Measurements from ENCODE around the gene ST3GAL4. TPM values are rescaled to one million over a fixed set of nuclear protein-coding genes. Genes with fewer than 3 reads are reported as not detected.

The ST3GAL4 gene
- total RNA-seq, 6 experiments from 2014 or later = 25.9 to 34.6 (median 30.0) TPM

GRCh38 chr11:126415669-126416420 is 60.4 kb downstream of the ST3GAL4 start:
- peaks cover 7% of the 10 kb centered on the region for H3K4me1 Mint-ChIP-seq (ENCODE audit: low read depth)
- TF ChIP-seq CTCF (IDR thresholded peaks at IDR 0.05) = no peak

GRCh38 chr11:126416542-126417090 is 61.1 kb downstream of the ST3GAL4 start:
- H3K36me3 Mint-ChIP-seq (ENCODE audit: low read depth) = peaks cover 14% of the 10 kb centered on the region
- H3K27ac Mint-ChIP-seq = peak overlapping the region; percentile 70; the same call in 1 of the 2 replicates
- peak overlapping the region; percentile 43; the same call in 1 of the 2 replicates for H3K4me3 Mint-ChIP-seq
- H3K9me3 Mint-ChIP-seq = no peaks in the 10 kb centered on the region
- no peak for TF ChIP-seq CTCF (IDR thresholded peaks at IDR 0.05)
- peaks cover 3% of the 10 kb centered on the region for H3K27me3 Mint-ChIP-seq (ENCODE audit: insufficient read depth)
- H3K4me1 Mint-ChIP-seq (ENCODE audit: low read depth) = peaks cover 6% of the 10 kb centered on the region; the same call in 1 of the 2 replicates
- DNase-seq = no peak

More at GRCh38 chr11:126415669-126416420, 60.4 kb downstream of the ST3GAL4 start:
- H3K36me3 Mint-ChIP-seq (ENCODE audit: low read depth) = peaks cover 17% of the 10 kb centered on the region
- no peaks in the 10 kb centered on the region for H3K9me3 Mint-ChIP-seq
- peaks cover 3% of the 10 kb centered on the region for H3K27me3 Mint-ChIP-seq (ENCODE audit: insufficient read depth)
- peak overlapping the region; percentile 70; the same call in 1 of the 2 replicates for H3K27ac Mint-ChIP-seq
- DNase-seq = no peak
- H3K4me3 Mint-ChIP-seq = peak overlapping the region; percentile 43; the same call in 1 of the 2 replicates

- H3K27me3 Mint-ChIP-seq (ENCODE audit: insufficient read depth) = peaks cover 7% of the 10 kb centered on the region
- H3K4me1 Mint-ChIP-seq (ENCODE audit: low read depth) = peaks cover 6% of the 10 kb centered on the region; the same call in 1 of the 2 replicates
- H3K27ac Mint-ChIP-seq = no peak overlapping the region
- no peaks in the 10 kb centered on the region for H3K9me3 Mint-ChIP-seq
- DNase-seq = no peak
- no peak overlapping the region for H3K4me3 Mint-ChIP-seq
- TF ChIP-seq CTCF (IDR thresholded peaks at IDR 0.05) = no peak
- peaks cover 9% of the 10 kb centered on the region for H3K36me3 Mint-ChIP-seq (ENCODE audit: low read depth)
Observed at GRCh38 chr11:126417091-126417862, 61.8 kb downstream of the ST3GAL4 start.

GRCh38 chr11:126418887-126419286 is 63.4 kb downstream of the ST3GAL4 start:
- no peak for TF ChIP-seq CTCF (IDR thresholded peaks at IDR 0.05)
- Mint-ChIP-seq H3K27ac (no peak overlapping the region), H3K4me1 (ENCODE audit: low read depth) (peaks cover 6% of the 10 kb centered on the region; the same call in 1 of the 2 replicates), H3K9me3 (no peaks in the 10 kb centered on the region), H3K27me3 (ENCODE audit: insufficient read depth) (peaks cover 7% of the 10 kb centered on the region), H3K4me3 (no peak overlapping the region), H3K36me3 (ENCODE audit: low read depth) (peaks cover 7% of the 10 kb centered on the region)
- no peak for DNase-seq

- no peaks in the 10 kb centered on the region for H3K9me3 Mint-ChIP-seq
Observed at GRCh38 chr11:126419801-126420697, 64.6 kb downstream of the ST3GAL4 start.

More at GRCh38 chr11:126419801-126420697, 64.6 kb downstream of the ST3GAL4 start:
- no peak for TF ChIP-seq CTCF (IDR thresholded peaks at IDR 0.05)
- Mint-ChIP-seq H3K4me1 (ENCODE audit: low read depth) (peaks cover 6% of the 10 kb centered on the region; the same call in 1 of the 2 replicates), H3K27ac (peak overlapping the region; percentile 3; the same call in 1 of the 2 replicates), H3K36me3 (ENCODE audit: low read depth) (peaks cover 11% of the 10 kb centered on the region), H3K4me3 (no peak overlapping the region), H3K27me3 (ENCODE audit: insufficient read depth) (peaks cover 9% of the 10 kb centered on the region)
- no peak for DNase-seq

Data from HFFc6 (cell line).